GM12891 (cell line): Measurements from ENCODE around the gene PCSK5.

Experiments used
- PAX5 ChIP-seq: IDR thresholded peaks from 2 replicates; pipeline ENCODE4 v1.6.1; 2011; ENCODE audit warnings: low read length, moderate library complexity, mild to moderate bottlenecking; ENCODE audit not compliant: insufficient read depth, severe bottlenecking
- POLR2A ChIP-seq: IDR thresholded peaks from 2 replicates; pipeline ENCODE4 v1.6.1; 2011; ENCODE audit warnings: low read depth, low read length, control low read depth
- POLR2AphosphoS5 ChIP-seq: IDR thresholded peaks from 2 replicates; pipeline ENCODE4 v1.6.1; 2011; ENCODE audit warnings: low read depth, low read length, control low read depth
- POU2F2 ChIP-seq: IDR thresholded peaks from 2 replicates; pipeline ENCODE4 v1.6.1; 2011; ENCODE audit warnings: low read depth, mild to moderate bottlenecking, control low read depth, low read length, moderate library complexity
- SPI1 ChIP-seq: IDR thresholded peaks from 2 replicates; pipeline ENCODE4 v1.6.1; 2011; ENCODE audit warnings: low read depth, low read length, control low read depth
- TAF1 ChIP-seq: IDR thresholded peaks from 2 replicates; pipeline ENCODE4 v1.6.1; 2011; ENCODE audit warnings: low read depth, low read length, control low read depth

GRCh38 chr9:76369583-76369982 is 479.1 kb downstream of the PCSK5 start:
- TF ChIP-seq POLR2A = no peak
- TF ChIP-seq TAF1 = no peak
- TF ChIP-seq POLR2AphosphoS5 = no peak
- no peak for TF ChIP-seq SPI1
- no peak for TF ChIP-seq POU2F2
- TF ChIP-seq PAX5 = peak; percentile 71
